Omental fat pad (tissue), 4 donors: ENCODE results near the gene MAP4K4. TPM values are rescaled to one million over a fixed set of nuclear protein-coding genes. Genes with fewer than 3 reads are reported as not detected.

Source experiments
- ATAC-seq: fragments of 150-250 bp; one replicate; pipeline ENCODE4 v1.9.1; 2016; ENCODE audit warnings: mild to moderate bottlenecking, moderate library complexity; ENCODE audit not compliant: low FRiP score
- DNase-seq: peaks from one replicate; pipeline ENCODE4 v3.0.0-alpha.2; 2019; ENCODE audit warnings: low spot score
- total RNA-seq, 4 donors: library from RNA; depleted of rRNA; stranded (reverse); fragments of >200 nt; gene quantifications; one replicate each; pipeline ENCODE4 v1.1.0, GENCODE V29; 2016
- TF ChIP-seq, protein P1 (sequence below), 3 donors: fragments of 450-650 bp; IDR thresholded peaks; one replicate each; pipeline ENCODE4 v1.5.1; 2016 to 2017; ENCODE audit warnings: antibody characterized with exemption in 3 of 3, mild to moderate bottlenecking in 3 of 3, moderate library complexity in 2 of 3

MAP4K4 gene
- total RNA-seq, 4 donors from 2014 or later = 85.9 to 199 (median 110) TPM

DNA sequence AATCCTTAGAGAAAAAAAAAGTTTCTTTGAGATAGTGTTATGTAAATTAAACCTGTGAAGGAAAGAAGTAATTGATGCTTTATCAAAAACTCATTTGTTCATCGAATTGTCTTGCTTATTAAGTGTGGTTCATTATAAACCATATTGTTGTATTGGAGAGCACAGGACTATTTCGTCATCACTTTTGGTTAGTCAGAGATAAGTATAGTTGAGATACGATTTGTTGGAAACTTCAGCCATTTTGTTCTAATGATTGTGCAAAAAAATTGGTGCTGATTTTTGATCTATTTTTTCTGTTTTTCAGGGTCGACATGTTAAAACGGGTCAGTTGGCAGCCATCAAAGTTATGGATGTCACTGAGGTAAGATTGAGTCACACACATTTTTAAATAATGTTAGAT lies 92.9 kb downstream of the MAP4K4 start:
- TF ChIP-seq, protein P1, sequence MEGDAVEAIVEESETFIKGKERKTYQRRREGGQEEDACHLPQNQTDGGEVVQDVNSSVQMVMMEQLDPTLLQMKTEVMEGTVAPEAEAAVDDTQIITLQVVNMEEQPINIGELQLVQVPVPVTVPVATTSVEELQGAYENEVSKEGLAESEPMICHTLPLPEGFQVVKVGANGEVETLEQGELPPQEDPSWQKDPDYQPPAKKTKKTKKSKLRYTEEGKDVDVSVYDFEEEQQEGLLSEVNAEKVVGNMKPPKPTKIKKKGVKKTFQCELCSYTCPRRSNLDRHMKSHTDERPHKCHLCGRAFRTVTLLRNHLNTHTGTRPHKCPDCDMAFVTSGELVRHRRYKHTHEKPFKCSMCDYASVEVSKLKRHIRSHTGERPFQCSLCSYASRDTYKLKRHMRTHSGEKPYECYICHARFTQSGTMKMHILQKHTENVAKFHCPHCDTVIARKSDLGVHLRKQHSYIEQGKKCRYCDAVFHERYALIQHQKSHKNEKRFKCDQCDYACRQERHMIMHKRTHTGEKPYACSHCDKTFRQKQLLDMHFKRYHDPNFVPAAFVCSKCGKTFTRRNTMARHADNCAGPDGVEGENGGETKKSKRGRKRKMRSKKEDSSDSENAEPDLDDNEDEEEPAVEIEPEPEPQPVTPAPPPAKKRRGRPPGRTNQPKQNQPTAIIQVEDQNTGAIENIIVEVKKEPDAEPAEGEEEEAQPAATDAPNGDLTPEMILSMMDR (IDR thresholded peaks at IDR 0.05) = no peak
- DNase-seq = no peak
- ATAC-seq = no peak

- no peak for DNase-seq
- ATAC-seq = peak; percentile 39
- TF ChIP-seq, protein P1 (IDR thresholded peaks at IDR 0.05) = no peak
Observed at GRCh38 chr2:101790857-101791256, 93.3 kb downstream of the MAP4K4 start.

- TF ChIP-seq, protein P1 (IDR thresholded peaks at IDR 0.05) = no peak
- no peak for DNase-seq
- no peak for ATAC-seq
Observed at GRCh38 chr2:101792208-101792607, 94.7 kb downstream of the MAP4K4 start.

- DNase-seq = no peak
- TF ChIP-seq, protein P1 (IDR thresholded peaks at IDR 0.05) = no peak
- ATAC-seq = no peak
Observed at GRCh38 chr2:101793277-101793969, 95.9 kb downstream of the MAP4K4 start.

GRCh38 chr2:101794141-101794540 lies 96.6 kb downstream of the MAP4K4 start:
- no peak for ATAC-seq
- TF ChIP-seq, protein P1 (IDR thresholded peaks at IDR 0.05) = no peak
- DNase-seq = no peak

GRCh38 chr2:101795033-101795432 lies 97.5 kb downstream of the MAP4K4 start:
- no peak for DNase-seq
- TF ChIP-seq, protein P1 (IDR thresholded peaks at IDR 0.05) = no peak
- ATAC-seq = no peak
